22Rv1 (cell line): ENCODE results near the gene SMIM15.

Source experiments
- H3K27ac ChIP-seq: fragments of 450-650 bp; 2 replicates; pipeline ENCODE4 v1.5.1; 2017
- CTCF ChIP-seq: fragments of 450-650 bp; IDR thresholded peaks from 2 replicates; pipeline ENCODE4 v1.5.1; 2017; ENCODE audit warnings: mild to moderate bottlenecking
- ZFX ChIP-seq: fragments of 450-650 bp; IDR thresholded peaks from 2 replicates; pipeline ENCODE4 v1.6.1; 2017; ENCODE audit warnings: antibody characterized with exemption, borderline replicate concordance

The SMIM15 gene

GRCh38 chr5:61176631-61177030 lies 14.4 kb upstream of the SMIM15 start:
- TF ChIP-seq ZFX (no peak), CTCF (no peak)

GRCh38 chr5:61171479-61171878 lies 9.2 kb upstream of the SMIM15 start:
- no peak overlapping the region for H3K27ac ChIP-seq
- TF ChIP-seq ZFX (no peak), CTCF (no peak)

More at GRCh38 chr5:61176631-61177030, 14.4 kb upstream of the SMIM15 start:
- no peak overlapping the region for H3K27ac ChIP-seq

GRCh38 chr5:61168951-61169350 lies 6.7 kb upstream of the SMIM15 start:
- TF ChIP-seq CTCF = no peak
- TF ChIP-seq ZFX = no peak

DNA sequence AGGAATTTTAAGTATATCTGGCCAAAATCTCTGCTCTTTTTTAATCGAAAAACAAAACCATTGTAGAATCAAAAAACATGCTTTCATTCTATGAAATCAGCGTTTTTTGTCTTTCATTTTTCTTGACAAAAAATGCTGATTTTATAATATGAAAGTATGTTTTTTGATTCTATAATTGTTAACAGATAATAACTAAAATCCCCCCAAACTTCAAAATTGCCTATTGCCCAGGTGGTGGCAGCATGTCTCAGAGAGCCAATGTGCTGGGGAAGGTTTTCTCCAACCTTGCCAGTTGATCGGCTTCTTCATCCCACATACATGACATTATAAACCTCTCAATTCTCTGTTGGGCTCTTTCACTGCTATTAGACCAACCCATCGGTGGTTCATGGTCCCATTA lies 5.1 kb upstream of the SMIM15 start:
- peak; percentile 36 for TF ChIP-seq CTCF
- TF ChIP-seq ZFX = no peak

More at GRCh38 chr5:61168951-61169350, 6.7 kb upstream of the SMIM15 start:
- H3K27ac ChIP-seq = no peak overlapping the region

DNA sequence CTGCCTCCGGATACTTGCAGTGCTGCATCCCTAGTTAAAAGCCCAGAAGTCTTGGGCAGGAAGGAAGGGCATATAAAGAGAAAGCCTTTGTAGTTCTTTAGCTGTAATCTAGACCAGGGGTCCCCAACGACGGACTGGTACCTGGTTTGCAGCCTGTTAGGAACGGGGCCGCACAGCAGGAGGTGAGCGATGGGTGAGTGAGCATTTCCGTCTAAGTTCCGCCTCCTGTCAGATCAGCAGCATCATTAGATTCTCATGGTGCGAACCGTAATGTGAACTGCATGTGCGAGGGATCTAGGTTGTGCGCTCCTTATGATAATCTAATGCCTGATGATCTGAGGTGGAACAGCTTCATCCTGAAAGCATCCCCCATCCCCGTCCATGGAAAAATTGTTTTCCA lies 1.6 kb upstream of the SMIM15 start:
- peak overlapping the region; percentile 93 for H3K27ac ChIP-seq

More for the DNA sequence above, 5.1 kb upstream of the SMIM15 start:
- no peak overlapping the region for H3K27ac ChIP-seq

GRCh38 chr5:61162832-61163567 lies 732 bp upstream of the SMIM15 start:
- H3K27ac ChIP-seq = peak overlapping the region; percentile 93
- TF ChIP-seq ZFX = no peak
- TF ChIP-seq CTCF = no peak

More for the DNA sequence above, 1.6 kb upstream of the SMIM15 start:
- TF ChIP-seq CTCF = no peak

GRCh38 chr5:61160497-61160896 lies 1.8 kb downstream of the SMIM15 start:
- no peak overlapping the region for H3K27ac ChIP-seq
- TF ChIP-seq CTCF (no peak), ZFX (no peak)
